Uterine smooth muscle cell (primary cell): ENCODE data around the gene NUCB1. TPM values are rescaled to one million over a fixed set of nuclear protein-coding genes. Genes with fewer than 3 reads are reported as not detected.

ENCODE experiments used
- total RNA-seq: library from RNA; depleted of rRNA; stranded (reverse); fragments of >200 nt; gene quantifications from 2 replicates; pipeline ENCODE4 v1.2.3, GENCODE V29; 2014

Gene NUCB1
- total RNA-seq: 69.9 and 197 TPM in 2 replicates

DNA sequence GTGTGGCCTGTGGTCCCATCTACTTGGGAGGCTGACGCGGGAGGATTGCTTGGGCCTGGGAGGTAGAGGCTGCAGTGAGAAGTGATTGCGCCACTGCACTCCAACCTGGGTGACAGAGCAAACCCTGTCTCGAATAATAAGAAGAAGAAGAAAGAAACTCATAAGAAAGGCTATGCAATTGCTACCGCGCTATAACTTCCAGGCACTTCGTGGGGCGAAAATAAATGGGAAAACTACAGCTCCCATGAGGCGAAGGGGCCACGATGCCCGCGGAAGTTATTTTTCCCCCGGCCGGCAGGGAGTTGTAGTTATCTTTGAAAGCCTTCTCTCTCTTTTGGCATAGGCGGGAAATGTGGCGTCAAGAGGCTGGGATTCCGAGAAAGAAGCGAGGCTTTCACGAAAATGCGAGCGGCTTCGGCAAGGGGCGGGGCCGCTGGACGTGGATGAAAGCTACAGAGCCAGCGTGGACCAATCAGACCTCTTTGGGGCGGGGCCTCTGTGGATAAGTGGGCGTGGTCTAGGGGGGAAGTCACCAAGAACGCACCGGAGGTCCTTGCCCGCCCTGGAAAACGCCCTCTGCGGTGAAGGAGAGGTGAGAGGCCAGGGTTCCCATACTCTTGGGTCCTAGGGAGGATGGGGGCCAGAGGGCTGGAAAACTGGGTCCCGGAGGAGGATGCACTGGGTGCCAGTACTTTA lies at the start of gene NUCB1:
TSS of gene NUCB1 (plus strand) at position 532 of the 696 bp plus-strand sequence. CDS start 485 bp downstream, outside the sequence.

DNA sequence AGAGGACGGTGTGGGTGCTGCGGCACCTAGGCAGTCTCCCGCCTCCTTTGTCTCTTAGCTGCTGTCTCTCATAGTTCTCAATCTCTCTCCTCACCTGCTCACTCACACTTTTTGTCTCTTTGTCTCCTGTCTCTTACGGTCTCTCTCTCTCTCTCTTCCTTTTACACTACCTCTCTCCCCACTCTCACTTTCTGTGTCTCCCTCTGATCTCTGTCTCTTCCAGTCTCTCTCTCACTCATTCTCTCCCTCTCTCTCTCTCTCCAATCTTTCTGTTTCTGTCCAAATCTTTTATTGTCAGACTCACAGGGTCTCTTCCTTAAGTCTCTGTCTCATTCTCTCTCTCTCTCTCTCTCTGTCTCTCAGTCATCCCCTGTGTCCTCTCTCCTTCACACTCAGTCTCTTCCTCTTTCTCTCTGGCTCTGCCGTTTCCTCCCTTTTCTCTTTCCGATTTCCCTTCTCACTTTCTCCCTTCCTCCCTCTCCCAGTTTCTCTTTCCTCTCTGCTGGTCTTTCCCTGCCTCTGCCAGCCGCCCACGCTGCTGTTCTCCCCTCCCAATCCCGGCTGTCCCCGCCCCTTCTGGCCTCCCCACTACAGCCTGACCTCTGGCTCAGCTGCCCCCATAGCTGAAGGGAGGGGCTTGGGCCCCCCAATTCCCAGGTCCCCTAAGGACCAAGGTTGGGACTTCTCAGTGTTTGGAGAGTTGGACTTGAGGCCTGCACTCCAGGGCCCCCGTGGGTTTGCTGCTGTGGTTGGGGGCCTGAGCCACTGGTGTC lies 31.8 kb upstream of the NUCB1 start, which contains the start of gene PLEKHA4:
TSS of gene PLEKHA4 (minus strand) at position 504 of the 773 bp plus-strand sequence. CDS start 997 bp downstream, outside the sequence.

DNA sequence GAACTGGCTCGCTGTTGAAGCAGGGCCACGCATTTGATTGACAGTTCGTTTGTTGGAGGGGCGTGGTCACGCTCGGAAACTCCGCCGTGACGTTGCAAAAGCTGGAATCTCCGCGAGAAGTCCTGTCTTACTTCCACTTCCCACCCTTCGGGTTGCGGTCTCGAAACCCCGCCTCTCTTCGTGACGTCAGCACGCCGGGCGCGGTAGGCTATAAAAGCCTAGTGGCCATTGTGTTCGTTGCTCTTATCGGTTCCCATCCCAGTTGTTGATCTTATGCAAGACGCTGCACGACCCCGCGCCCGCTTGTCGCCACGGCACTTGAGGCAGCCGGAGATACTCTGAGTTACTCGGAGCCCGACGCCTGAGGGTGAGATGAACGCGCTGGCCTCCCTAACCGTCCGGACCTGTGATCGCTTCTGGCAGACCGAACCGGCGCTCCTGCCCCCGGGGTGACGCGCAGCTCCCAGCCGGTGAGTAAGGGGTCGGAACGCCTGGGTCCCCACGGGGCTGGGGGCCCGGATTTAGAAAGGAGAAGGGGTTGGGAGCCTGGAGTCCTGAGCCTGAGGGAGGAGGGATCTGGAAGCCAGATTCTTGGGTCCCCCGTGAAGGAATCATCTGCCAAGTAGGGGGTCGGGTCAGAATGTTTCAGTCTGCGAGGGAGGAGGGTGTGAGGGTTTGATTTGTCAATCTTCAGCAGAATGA lies 27.8 kb upstream of the NUCB1 start, which contains the start of gene PPP1R15A:
TSS of gene PPP1R15A (plus strand) at position 240 of the 702 bp plus-strand sequence. CDS start 813 bp downstream, outside the sequence.

DNA sequence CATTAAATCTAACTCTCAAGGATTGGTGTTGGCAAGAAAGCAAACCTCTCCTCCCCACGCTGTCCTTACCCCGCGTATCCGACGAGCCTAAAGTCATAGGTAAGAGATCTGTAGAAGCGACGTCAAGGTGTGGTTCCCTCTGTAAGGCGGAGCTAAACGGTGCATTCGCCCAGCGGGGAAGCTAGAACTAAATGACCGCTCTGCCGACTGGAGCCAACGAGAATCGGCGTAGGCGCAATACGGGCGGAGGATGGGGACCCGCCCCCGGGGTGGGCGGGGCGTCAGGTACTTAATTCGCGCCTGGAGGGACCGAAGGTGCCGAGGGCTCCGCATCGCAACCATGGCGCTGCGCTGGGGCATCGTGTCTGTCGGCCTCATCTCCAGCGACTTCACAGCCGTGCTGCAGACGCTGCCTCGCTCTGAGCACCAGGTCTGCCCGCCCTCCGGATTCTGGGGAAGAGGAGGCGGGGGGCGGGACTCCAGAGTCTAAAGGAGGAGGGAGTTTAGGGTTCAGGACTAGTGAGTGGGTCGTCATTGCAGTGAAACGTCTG lies 33.3 kb downstream of the NUCB1 start, which contains the start of gene DHDH:
TSS of gene DHDH (plus strand) at position 318 of the 551 bp plus-strand sequence. CDS start at position 341, 23 bp downstream.

DNA sequence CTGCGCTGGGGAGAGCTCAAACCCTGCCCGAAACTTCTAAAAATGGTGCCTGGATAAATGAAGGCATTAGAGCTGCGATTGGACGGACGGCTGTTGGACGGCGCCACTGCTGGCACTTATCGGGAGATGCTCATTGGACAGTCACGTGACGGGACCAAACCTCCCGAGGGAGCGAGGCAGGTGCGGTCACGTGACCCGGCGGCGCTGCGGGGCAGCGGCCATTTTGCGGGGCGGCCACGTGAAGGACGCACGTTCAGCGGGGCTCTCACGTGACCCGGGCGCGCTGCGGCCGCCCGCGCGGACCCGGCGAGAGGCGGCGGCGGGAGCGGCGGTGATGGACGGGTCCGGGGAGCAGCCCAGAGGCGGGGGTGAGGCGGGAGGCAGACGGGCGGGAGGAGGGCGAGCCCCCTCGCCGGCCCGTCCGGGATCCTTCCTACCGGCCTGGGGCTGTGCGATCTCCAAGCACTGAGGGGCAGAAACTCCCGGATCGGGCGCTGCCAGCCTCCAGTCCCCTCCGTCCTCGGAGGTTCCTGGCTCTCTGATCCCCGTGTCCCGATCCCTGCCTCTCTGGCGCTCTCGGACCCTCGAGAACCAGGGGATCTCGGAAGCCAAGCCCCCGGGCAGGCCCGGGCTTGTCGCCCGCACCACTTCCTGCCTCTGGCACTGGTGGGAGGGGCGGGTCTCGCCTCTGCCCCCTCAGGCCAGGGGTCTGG lies 54.6 kb downstream of the NUCB1 start, which contains the start of gene BAX:
TSS of gene BAX (plus strand) at position 281 of the 713 bp plus-strand sequence. CDS start at position 335, 54 bp downstream.

DNA sequence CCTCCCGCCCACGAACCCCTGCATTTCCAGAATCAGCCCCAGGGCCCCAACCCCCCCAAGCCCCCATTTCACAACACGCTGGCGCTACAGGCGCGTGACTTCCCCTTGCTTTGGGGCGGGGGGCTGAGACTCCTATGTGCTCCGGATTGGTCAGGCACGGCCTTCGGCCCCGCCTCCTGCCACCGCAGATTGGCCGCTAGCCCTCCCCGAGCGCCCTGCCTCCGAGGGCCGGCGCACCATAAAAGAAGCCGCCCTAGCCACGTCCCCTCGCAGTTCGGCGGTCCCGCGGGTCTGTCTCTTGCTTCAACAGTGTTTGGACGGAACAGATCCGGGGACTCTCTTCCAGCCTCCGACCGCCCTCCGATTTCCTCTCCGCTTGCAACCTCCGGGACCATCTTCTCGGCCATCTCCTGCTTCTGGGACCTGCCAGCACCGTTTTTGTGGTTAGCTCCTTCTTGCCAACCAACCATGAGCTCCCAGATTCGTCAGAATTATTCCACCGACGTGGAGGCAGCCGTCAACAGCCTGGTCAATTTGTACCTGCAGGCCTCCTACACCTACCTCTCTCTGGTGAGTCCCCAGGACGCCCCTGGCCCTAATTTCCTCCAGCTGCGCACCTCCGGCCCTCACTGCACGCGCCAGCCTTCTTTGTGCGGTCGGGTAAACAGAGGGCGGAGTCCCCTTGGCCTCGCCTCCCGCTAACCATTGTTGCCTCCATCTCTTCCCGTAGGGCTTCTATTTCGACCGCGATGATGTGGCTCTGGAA lies 65.1 kb downstream of the NUCB1 start, which contains the start of gene FTL:
TSS of gene FTL (plus strand) at position 270 of the 766 bp plus-strand sequence. CDS start at position 469, 199 bp downstream.

Other genes starting within 250 kb of the NUCB1 start
- gene NTN5, start 227.3 kb upstream of the NUCB1 start, total RNA-seq: not detected in 2 replicates
- gene FUT2, start 204.3 kb upstream of the NUCB1 start, total RNA-seq: 0.11 TPM in 1 of 2 replicates, not detected in the other
- 1.1 and 1.2 TPM in 2 replicates for gene MAMSTR, start 180.6 kb upstream of the NUCB1 start, total RNA-seq
- 0.44 and 0.87 TPM in 2 replicates for gene RASIP1, start 159.7 kb upstream of the NUCB1 start, total RNA-seq
- not detected in 2 replicates for gene IZUMO1, start 153.4 kb upstream of the NUCB1 start, total RNA-seq
- 0.33 and 1.1 TPM in 2 replicates for gene FUT1, start 147.7 kb upstream of the NUCB1 start, total RNA-seq
- gene FGF21, start 144.8 kb upstream of the NUCB1 start, total RNA-seq: not detected in 2 replicates
- 27.8 and 36.2 TPM in 2 replicates for gene BCAT2, start 89.3 kb upstream of the NUCB1 start, total RNA-seq
- gene HSD17B14, start 63.8 kb upstream of the NUCB1 start, total RNA-seq: 6.0 and 16.1 TPM in 2 replicates
- 12.0 and 15.5 TPM in 2 replicates for gene PLEKHA4, start 31.7 kb upstream of the NUCB1 start, total RNA-seq
- gene PPP1R15A, start 27.9 kb upstream of the NUCB1 start, total RNA-seq: 124 and 144 TPM in 2 replicates
- gene TULP2, start 1.6 kb upstream of the NUCB1 start, total RNA-seq: 0.37 TPM in 1 of 2 replicates, not detected in the other
- not detected in 2 replicates for gene DHDH, start 33.4 kb downstream of the NUCB1 start, total RNA-seq
- 64.2 and 70.1 TPM in 2 replicates for gene BAX, start 54.6 kb downstream of the NUCB1 start, total RNA-seq
- 901 and 3,848 TPM in 2 replicates for gene FTL, start 65.0 kb downstream of the NUCB1 start, total RNA-seq
- gene GYS1, start 93.0 kb downstream of the NUCB1 start, total RNA-seq: 23.4 and 31.5 TPM in 2 replicates
- 213 and 418 TPM in 2 replicates for gene RUVBL2, start 93.6 kb downstream of the NUCB1 start, total RNA-seq
- gene LHB, start 116.8 kb downstream of the NUCB1 start, total RNA-seq: not detected in 2 replicates
- gene CGB3, start 124.0 kb downstream of the NUCB1 start, total RNA-seq: not detected in 2 replicates
- not detected in 2 replicates for gene CGB2, start 131.6 kb downstream of the NUCB1 start, total RNA-seq
- not detected in 2 replicates for gene CGB1, start 136.6 kb downstream of the NUCB1 start, total RNA-seq
- not detected in 2 replicates for gene CGB5, start 143.5 kb downstream of the NUCB1 start, total RNA-seq
- gene CGB8, start 148.8 kb downstream of the NUCB1 start, total RNA-seq: not detected in 2 replicates
- gene CGB7, start 157.4 kb downstream of the NUCB1 start, total RNA-seq: 0.22 and 0.37 TPM in 2 replicates
- not detected in 2 replicates for gene NTF4, start 164.5 kb downstream of the NUCB1 start, total RNA-seq
- not detected in 2 replicates for gene KCNA7, start 172.4 kb downstream of the NUCB1 start, total RNA-seq
- gene SNRNP70, start 185.1 kb downstream of the NUCB1 start, total RNA-seq: 101 and 166 TPM in 2 replicates
- gene LIN7B, start 214.1 kb downstream of the NUCB1 start, total RNA-seq: 4.8 and 13.1 TPM in 2 replicates
- gene C19orf73, start 218.8 kb downstream of the NUCB1 start, total RNA-seq: 0.87 and 1.2 TPM in 2 replicates
- 1.2 and 1.5 TPM in 2 replicates for gene PPFIA3, start 219.2 kb downstream of the NUCB1 start, total RNA-seq